GM18870 (cell line): Measurements from ENCODE around the gene GRK1.
"Not testable (repeated sequence)": the region's sequence is repeated elsewhere in the genome, so short reads cannot be mapped to it uniquely, and the experiment has no call there.

ENCODE experiments used
- ATAC-seq: cut with Tn5 transposase; IDR thresholded peaks from one replicate; pipeline ENCODE4 v1.9.1; 2021; ENCODE audit warnings: moderate library complexity; ENCODE audit not compliant: unreplicated experiment

GRK1 gene

GRCh38 chr13:113666951-113667701 is at the start of gene GRK1:
TSS of gene GRK1 (plus strand) at chr13:113667219. CDS start at chr13:113667387, 168 bp downstream.
- ATAC-seq: no peak

- no peak for ATAC-seq
Measured at GRCh38 chr13:113617961-113618360, 49.1 kb upstream of the GRK1 start.

- no peak for ATAC-seq
Measured at GRCh38 chr13:113618455-113618854, 48.6 kb upstream of the GRK1 start.

- ATAC-seq: no peak
Measured at GRCh38 chr13:113620036-113620796, 46.8 kb upstream of the GRK1 start.

GRCh38 chr13:113621046-113621445 is 46.0 kb upstream of the GRK1 start:
- no peak for ATAC-seq

- not testable (repeated sequence) for ATAC-seq
Measured at GRCh38 chr13:113621498-113621897, 45.5 kb upstream of the GRK1 start.

- ATAC-seq: not testable (repeated sequence)
Measured at GRCh38 chr13:113621986-113622550, 45.0 kb upstream of the GRK1 start.

- no peak for ATAC-seq
Measured at GRCh38 chr13:113622791-113623490, 44.1 kb upstream of the GRK1 start.

- no peak for ATAC-seq
Measured at GRCh38 chr13:113623491-113624234, 43.4 kb upstream of the GRK1 start.

- ATAC-seq: no peak
Measured at GRCh38 chr13:113624235-113624587, 42.8 kb upstream of the GRK1 start.

- not testable (repeated sequence) for ATAC-seq
Measured at GRCh38 chr13:113624640-113625304, 42.2 kb upstream of the GRK1 start.

- ATAC-seq: no peak
Measured at GRCh38 chr13:113625965-113626721, 40.9 kb upstream of the GRK1 start.

- ATAC-seq: no peak
Measured at GRCh38 chr13:113627136-113627535, 39.9 kb upstream of the GRK1 start.

GRCh38 chr13:113628291-113629270 is 38.4 kb upstream of the GRK1 start:
- no peak for ATAC-seq

GRCh38 chr13:113629866-113630265 is 37.2 kb upstream of the GRK1 start:
- ATAC-seq: no peak

- ATAC-seq: no peak
Measured at GRCh38 chr13:113630296-113630695, 36.7 kb upstream of the GRK1 start.

- no peak for ATAC-seq
Measured at GRCh38 chr13:113630804-113631203, 36.2 kb upstream of the GRK1 start.
